Activated B cell treated with CpG ODN at 0.5 μM for 24 hours (primary cell): Measurements from ENCODE around the gene ZEB2. TPM values are rescaled to one million over a fixed set of nuclear protein-coding genes. Genes with fewer than 3 reads are reported as not detected.

Experiments used
- ATAC-seq: fragments of 200-7000 bp; cut with Tn5 transposase; one replicate; pipeline ENCODE4 v1.10.0; 2021; ENCODE audit warnings: low read depth, mild to moderate bottlenecking, moderate library complexity
- CTCF ChIA-PET: fragments of 350-600 bp; sonication (Branson Sonifier 250); formaldehyde crosslinking; loops from one replicate; lab custom pipeline; 2021; ENCODE audit warnings: antibody characterized with exemption; lab: Charles Lee
- POLR2A ChIA-PET: fragments of 350-600 bp; sonication (Branson Sonifier 250); formaldehyde crosslinking; loops from one replicate; lab custom pipeline; 2021; ENCODE audit warnings: antibody characterized with exemption; lab: Charles Lee
- DNase-seq: peaks from one replicate; pipeline ENCODE4 v3.0.0; 2022
- H3K27ac Mint-ChIP-seq: one replicate; pipeline ENCODE4 v1.8.0; 2020; ENCODE audit warnings: mixed read lengths
- H3K27me3 Mint-ChIP-seq: one replicate; pipeline ENCODE4 v1.8.0; 2021; ENCODE audit warnings: mixed read lengths
- H3K36me3 Mint-ChIP-seq: one replicate; pipeline ENCODE4 v1.8.0; 2021; ENCODE audit warnings: low read depth, mixed read lengths
- H3K4me1 Mint-ChIP-seq: one replicate; pipeline ENCODE4 v1.8.0; 2021; ENCODE audit warnings: mixed read lengths
- H3K4me3 Mint-ChIP-seq: one replicate; pipeline ENCODE4 v1.8.0; 2020; ENCODE audit warnings: mild to moderate bottlenecking, mixed read lengths
- H3K9me3 Mint-ChIP-seq: one replicate; pipeline ENCODE4 v1.8.0; 2020; ENCODE audit warnings: mixed read lengths
- CTCF ChIP-seq: fragments of 200-600 bp; IDR thresholded peaks from one replicate; pipeline ENCODE4 v1.8.0; 2022; ENCODE audit warnings: antibody characterized with exemption, mild to moderate bottlenecking
- intact Hi-C: fragments of 100-400 bp; cut with micrococcal nuclease; formaldehyde crosslinking; loops from one replicate; pipeline ENCODE4 v1.15.1; 2024
- total RNA-seq: library from RNA; stranded (reverse); gene quantifications from 2 replicates; pipeline ENCODE4 v1.2.3, GENCODE V29; 2022

The ZEB2 gene
- total RNA-seq, 1 donor from 2014 or later: 200 TPM

GRCh38 chr2:144459286-144459685 lies 60.6 kb downstream of the ZEB2 start:
- Mint-ChIP-seq H3K4me1 (peaks cover 88% of the 10 kb centered on the region), H3K4me3 (no peak overlapping the region), H3K9me3 (no peaks in the 10 kb centered on the region), H3K27ac (peak overlapping the region; percentile 36), H3K27me3 (no peaks in the 10 kb centered on the region), H3K36me3 (peaks cover 35% of the 10 kb centered on the region)
- DNase-seq: no peak
- ChIA-PET POLR2A (interaction anchor here (1.0 kb wide), 1 partner anchor 49 kb away, joined by 3 read pairs; no protein-coding TSS in a partner anchor), CTCF (interaction anchor here (2.1 kb wide), 1 partner anchor 9 kb away, joined by 6 read pairs; no protein-coding TSS in a partner anchor)
- ATAC-seq: no peak
- TF ChIP-seq CTCF: no peak
- intact Hi-C loops: loop anchor here (5.0 kb wide), 3 partner anchors 127 to 1293 kb away; a partner anchor contains a TSS

DNA sequence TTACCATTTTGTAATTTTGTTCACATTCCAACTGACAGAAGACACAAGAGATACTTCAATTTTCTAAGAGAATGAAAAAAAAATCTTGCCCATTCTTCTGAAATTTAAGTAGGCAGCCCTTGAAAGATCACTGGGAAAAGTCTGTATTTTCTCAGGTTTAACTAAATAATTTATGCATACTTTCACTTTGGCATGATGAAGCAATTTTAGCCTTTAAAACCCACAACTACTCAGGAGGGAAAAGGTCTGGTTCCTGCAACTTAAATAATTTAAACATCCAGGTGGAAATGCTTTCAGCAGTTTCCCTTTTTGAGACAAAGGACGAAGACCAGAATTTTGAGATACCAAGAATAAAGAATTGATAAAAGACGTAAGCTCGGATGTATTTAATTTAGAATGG lies 61.4 kb downstream of the ZEB2 start:
- Mint-ChIP-seq H3K27ac (peak overlapping the region; percentile 36), H3K36me3 (peaks cover 30% of the 10 kb centered on the region), H3K9me3 (no peaks in the 10 kb centered on the region), H3K4me1 (peaks cover 92% of the 10 kb centered on the region), H3K4me3 (peak overlapping the region; percentile 5), H3K27me3 (no peaks in the 10 kb centered on the region)
- no peak for TF ChIP-seq CTCF
- ChIA-PET CTCF (interaction anchor here (2.1 kb wide), 1 partner anchor 8 kb away, joined by 6 read pairs; no protein-coding TSS in a partner anchor), POLR2A (interaction anchor here (1.0 kb wide), 1 partner anchor 50 kb away, joined by 3 read pairs; no protein-coding TSS in a partner anchor)
- intact Hi-C loops: loop anchor here (5.0 kb wide), 3 partner anchors 126 to 1294 kb away; a partner anchor contains a TSS
- DNase-seq: no peak
- ATAC-seq: no peak

- ATAC-seq (peak; percentile 90), DNase-seq (no peak)
- CTCF ChIA-PET: no interaction called here
- peak overlapping the region; percentile 83 for H3K27ac Mint-ChIP-seq
- peak overlapping the region; percentile 25 for H3K4me3 Mint-ChIP-seq
- intact Hi-C loops: loop anchor here (1.0 to 5.0 kb wide), 5 partner anchors 15 to 1296 kb away; a partner anchor contains a TSS
- no peak for TF ChIP-seq CTCF
- H3K36me3 Mint-ChIP-seq: peaks cover 25% of the 10 kb centered on the region
- no peaks in the 10 kb centered on the region for H3K9me3 Mint-ChIP-seq
- peaks cover 96% of the 10 kb centered on the region for H3K4me1 Mint-ChIP-seq
- POLR2A ChIA-PET: interaction anchor here (0.5 to 1.3 kb wide), 5 partner anchors 12 to 67 kb away, joined by 3 read pairs; no protein-coding TSS in a partner anchor
- H3K27me3 Mint-ChIP-seq: no peaks in the 10 kb centered on the region
These were observed 63.2 kb downstream of the ZEB2 start for GRCh38 chr2:144456680-144457079.

- H3K27ac Mint-ChIP-seq: peak overlapping the region; percentile 83
- H3K27me3 Mint-ChIP-seq: no peaks in the 10 kb centered on the region
- intact Hi-C loops: loop anchor here (1.0 to 5.0 kb wide), 5 partner anchors 15 to 1296 kb away; a partner anchor contains a TSS
- no peak for TF ChIP-seq CTCF
- POLR2A ChIA-PET: interaction anchor here (0.7 to 1.7 kb wide), 4 partner anchors 14 to 62 kb away, joined by 3 to 5 read pairs (median 3); no protein-coding TSS in a partner anchor
- H3K36me3 Mint-ChIP-seq: peaks cover 19% of the 10 kb centered on the region
- DNase-seq (no peak), ATAC-seq (no peak)
- CTCF ChIA-PET: interaction anchor here (1.2 kb wide), 1 partner anchor 25 kb away, joined by 3 read pairs; no protein-coding TSS in a partner anchor
- H3K4me1 Mint-ChIP-seq: peaks cover 93% of the 10 kb centered on the region
- no peaks in the 10 kb centered on the region for H3K9me3 Mint-ChIP-seq
- H3K4me3 Mint-ChIP-seq: peak overlapping the region; percentile 8
These were observed 63.9 kb downstream of the ZEB2 start for GRCh38 chr2:144455987-144456386.
